Thyroid gland (tissue), 4 donors: Measurements from ENCODE around the gene ZSCAN18. TPM values are rescaled to one million over a fixed set of nuclear protein-coding genes. Genes with fewer than 3 reads are reported as not detected.

ENCODE experiments used
- DNase-seq, 2 donors: peaks; one replicate each; pipeline ENCODE4 v3.0.0-alpha.2; 2019
- H3K27ac ChIP-seq, 3 donors: fragments of 200-600 bp; sonication (generic); 1 replicate in 2 of 3; 2 replicates in 1 of 3; pipeline ENCODE4 v1.5.1; 2016 to 2019; ENCODE audit warnings: mild to moderate bottlenecking in 1 of 3, moderate library complexity in 1 of 3
- H3K27me3 ChIP-seq: fragments of 200-600 bp; sonication (generic); one replicate; pipeline ENCODE4 v1.5.1; 2019
- H3K36me3 ChIP-seq, 2 donors: fragments of 200-600 bp; sonication (generic); one replicate each; pipeline ENCODE4 v1.5.1; 2016 to 2019
- H3K4me1 ChIP-seq, 2 donors: fragments of 200-600 bp; sonication (generic); one replicate each; pipeline ENCODE4 v1.5.1; 2017 to 2019
- H3K4me3 ChIP-seq, 3 donors: fragments of 200-600 bp; sonication (generic); replicated peaks in 1 of 3; 1 replicate in 2 of 3; 2 replicates in 1 of 3; pipeline ENCODE4 v1.5.1; 2016; ENCODE audit warnings: mild to moderate bottlenecking in 1 of 3
- H3K9me3 ChIP-seq: fragments of 200-600 bp; sonication (generic); one replicate; pipeline ENCODE4 v1.5.1; 2017
- CTCF ChIP-seq, 6 experiments: fragments of 200-600 bp in 3 of 6; fragments of 450-650 bp in 3 of 6; sonication (generic) in 3 of 6; IDR thresholded peaks; one replicate each; pipeline ENCODE4 v1.5.1; 2016 to 2019; ENCODE audit warnings: antibody characterized with exemption in 6 of 6, mild to moderate bottlenecking in 2 of 6, inconsistent platforms in 1 of 6, moderate library complexity in 1 of 6
- POLR2A ChIP-seq, 2 donors: fragments of 450-650 bp; IDR thresholded peaks; one replicate each; pipeline ENCODE4 v1.6.1; 2017; ENCODE audit warnings: antibody characterized with exemption in 2 of 2, mild to moderate bottlenecking in 2 of 2, moderate library complexity in 1 of 2
- WGBS, 2 donors: methylation state at CpG; one replicate each; pipeline ENCODE4 v1.1.5; 2017; 5-methylcytosine and 5-hydroxymethylcytosine counted together
- intact Hi-C: fragments of 100-400 bp; cut with DNase I; formaldehyde crosslinking; loops from one replicate; pipeline ENCODE4 v1.15.1; 2023
- total RNA-seq, 4 donors: library from RNA; depleted of rRNA; stranded (reverse); fragments of >200 nt; gene quantifications; one replicate each; pipeline ENCODE4 v1.2.3, GENCODE V29; 2016

ZSCAN18 gene
- total RNA-seq, 4 donors from 2014 or later, result 129 to 150 (median 132) TPM

DNA sequence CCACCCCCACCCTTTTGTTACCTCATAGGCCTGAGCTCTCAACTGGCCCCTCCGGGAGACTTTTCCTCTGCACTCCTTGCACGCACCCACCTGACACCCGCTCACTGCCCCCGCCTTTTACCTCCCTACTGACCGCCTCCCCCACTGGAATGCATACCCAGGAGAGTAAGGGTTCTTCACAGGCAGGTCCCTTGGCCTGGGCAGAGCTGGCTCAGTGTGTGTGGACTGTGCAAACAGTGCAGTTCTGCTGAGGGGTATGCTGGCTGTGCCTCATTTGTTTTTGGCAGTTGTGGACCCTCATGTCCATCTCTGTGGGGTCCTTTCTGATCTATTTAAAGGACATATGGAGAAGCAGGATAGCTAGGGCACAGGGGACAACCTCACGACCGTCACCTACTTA is 5.0 kb downstream of the ZSCAN18 start:
- H3K4me1 ChIP-seq, result peaks cover 8 to 14% of the 10 kb centered on the region in 2 donors
- peaks cover 0 to 5% of the 10 kb centered on the region in 2 donors for H3K36me3 ChIP-seq
- H3K27me3 ChIP-seq, result no peaks in the 10 kb centered on the region
- no peaks in the 10 kb centered on the region for H3K9me3 ChIP-seq
- no peak for TF ChIP-seq POLR2A (IDR thresholded peaks at IDR 0.05)
- no peak for TF ChIP-seq CTCF (IDR thresholded peaks at IDR 0.05)
- 93 to 96% methylated on average over 7 of the region's 7 CpGs for WGBS, 2 donors
- H3K27ac ChIP-seq, result no peak overlapping the region
- H3K4me3 ChIP-seq, result no peak overlapping the region
- intact Hi-C loops, result no loop called here
- no peak for DNase-seq

GRCh38 chr19:58091251-58091995 is 6.6 kb downstream of the ZSCAN18 start:
- Histone ChIP-seq H3K27me3 (no peaks in the 10 kb centered on the region), H3K36me3 (peaks cover 6 to 13% of the 10 kb centered on the region in 2 donors), H3K4me1 (peaks cover 0 to 4% of the 10 kb centered on the region in 2 donors), H3K9me3 (no peaks in the 10 kb centered on the region), H3K27ac (no peak overlapping the region), H3K4me3 (no peak overlapping the region)
- 79 to 87% methylated on average over 7 to 11 of the region's 11 CpGs for WGBS, 2 donors
- intact Hi-C loops, result no loop called here
- DNase-seq, result no peak
- no peak for TF ChIP-seq CTCF (IDR thresholded peaks at IDR 0.05)
- no peak for TF ChIP-seq POLR2A (IDR thresholded peaks at IDR 0.05)

- no peak for DNase-seq
- H3K27ac ChIP-seq, result no peak overlapping the region
- H3K4me1 ChIP-seq, result no peaks in the 10 kb centered on the region
- H3K4me3 ChIP-seq, result no peak overlapping the region
- H3K27me3 ChIP-seq, result no peaks in the 10 kb centered on the region
- no peaks in the 10 kb centered on the region for H3K9me3 ChIP-seq
- H3K36me3 ChIP-seq, result peaks cover 16 to 29% of the 10 kb centered on the region in 2 donors
- TF ChIP-seq CTCF (IDR thresholded peaks at IDR 0.05), result no peak
- no peak for TF ChIP-seq POLR2A (IDR thresholded peaks at IDR 0.05)
- 89% methylated on average over 6 of the region's 16 CpGs; no CpG with 5 or more reads in 1 of the 2 donors for WGBS, 2 donors
- intact Hi-C loops, result no loop called here
Observed at GRCh38 chr19:58089846-58090245, 8.2 kb downstream of the ZSCAN18 start.

GRCh38 chr19:58088521-58089052 is 9.4 kb downstream of the ZSCAN18 start:
- DNase-seq, result no peak
- H3K4me1 ChIP-seq, result no peaks in the 10 kb centered on the region
- TF ChIP-seq CTCF (IDR thresholded peaks at IDR 0.05) (no peak), POLR2A (IDR thresholded peaks at IDR 0.05) (no peak)
- no peaks in the 10 kb centered on the region for H3K27me3 ChIP-seq
- H3K4me3 ChIP-seq, result no peak overlapping the region
- intact Hi-C loops, result no loop called here
- 95 to 97% methylated on average over 11 to 13 of the region's 13 CpGs for WGBS, 2 donors
- H3K9me3 ChIP-seq, result no peaks in the 10 kb centered on the region
- H3K36me3 ChIP-seq, result peaks cover 28 to 42% of the 10 kb centered on the region in 2 donors
- no peak overlapping the region for H3K27ac ChIP-seq
